Activated effector memory CD4-positive, alpha-beta T cell treated with anti-CD3 and anti-CD28 coated beads, Interleukin-2, amount 50 U/mL, for 16 hours (primary cell): ENCODE measurements around the gene RPS8.
"Not testable (repeated sequence)": the region's sequence is repeated elsewhere in the genome, so short reads cannot be mapped to it uniquely, and the experiment has no call there.

Experiments used
- DNase-seq: peaks from one replicate; pipeline ENCODE4 v3.0.0-alpha.2; 2020

RPS8 gene

DNA sequence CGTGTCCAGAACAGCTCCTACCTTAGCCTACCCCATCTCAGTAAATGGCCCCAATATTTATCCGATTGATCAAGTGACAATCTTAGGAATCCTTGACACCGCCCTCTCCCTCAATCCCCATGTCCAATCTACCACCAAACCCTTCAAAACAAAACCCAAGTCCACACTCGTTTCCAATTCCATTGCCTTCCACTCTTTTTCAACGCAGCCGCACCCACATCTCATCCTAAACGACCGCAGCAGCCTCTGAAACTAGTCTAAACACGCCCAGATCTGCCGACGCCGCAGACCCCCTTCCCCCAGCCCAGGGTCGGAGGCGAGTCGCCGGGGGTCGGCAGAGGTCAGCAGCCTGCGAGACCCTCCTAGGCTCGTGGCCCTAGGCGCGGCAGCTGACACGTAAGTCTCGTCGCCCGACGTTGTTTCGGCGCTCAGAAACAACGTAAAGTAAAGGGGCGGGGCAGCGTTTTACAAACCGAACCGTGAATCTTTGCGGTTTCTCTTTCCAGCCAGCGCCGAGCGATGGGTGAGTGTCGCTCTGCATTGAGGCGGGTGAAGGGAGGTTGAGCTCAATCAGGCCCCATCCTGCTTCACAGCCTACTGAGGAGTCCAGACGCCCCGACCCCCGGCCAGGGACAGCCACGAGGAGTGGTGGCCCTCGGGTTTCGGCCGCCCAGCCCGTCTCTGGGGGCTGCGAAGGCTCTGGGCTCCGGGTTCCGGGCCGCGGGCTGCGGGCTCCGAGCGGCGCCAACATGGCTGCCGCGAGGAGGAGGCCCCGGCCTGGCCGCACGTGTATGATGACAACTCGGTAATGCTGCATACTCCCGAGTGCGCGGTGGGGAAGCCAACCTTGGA, at the start of gene RPS8:
RPS8 (plus strand) TSS at position 463 of the 852 bp plus-strand sequence; CDS start at position 520, 57 bp downstream.
- peak; percentile 96 for DNase-seq

DNA sequence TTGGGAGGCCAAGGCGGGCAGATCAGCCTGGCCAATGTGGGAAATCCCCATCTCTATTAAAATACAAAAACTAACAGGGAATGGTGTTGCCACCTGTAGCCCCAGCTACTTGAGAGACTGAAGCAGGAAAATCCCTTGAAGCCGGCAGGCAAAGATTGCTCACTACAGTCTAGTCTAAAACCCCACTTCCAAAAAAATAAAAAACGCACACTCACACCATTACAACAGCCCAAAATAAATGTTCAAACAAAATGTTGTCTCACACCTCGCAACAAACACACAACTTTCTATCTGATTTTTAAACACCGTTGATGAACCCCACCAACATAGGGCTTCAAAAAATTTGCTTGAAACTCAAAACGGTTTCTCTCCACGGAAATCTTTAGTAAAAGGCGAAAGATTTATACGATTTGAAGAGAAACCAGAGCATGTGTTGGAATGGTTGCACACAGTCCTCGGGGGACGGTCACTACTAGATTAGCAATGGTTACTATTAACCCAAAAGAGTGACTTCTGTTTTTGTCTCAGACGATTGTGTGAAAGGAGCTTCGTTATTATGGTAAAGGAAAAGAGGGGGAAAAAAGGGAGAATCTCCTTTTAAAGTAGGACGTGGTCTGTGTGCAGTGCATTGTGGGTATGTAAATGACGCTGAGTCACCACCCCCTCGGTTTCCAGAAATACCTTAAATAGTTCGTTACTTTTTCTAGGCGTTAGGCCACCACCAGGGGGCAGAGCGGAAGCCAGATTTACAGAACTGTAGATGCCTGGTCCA, 44.4 kb upstream of the RPS8 start, which contains the start of gene RNU5D-1:
RNU5D-1 (minus strand) TSS at position 430 of the 772 bp plus-strand sequence.
- peak; percentile 98 for DNase-seq

DNA sequence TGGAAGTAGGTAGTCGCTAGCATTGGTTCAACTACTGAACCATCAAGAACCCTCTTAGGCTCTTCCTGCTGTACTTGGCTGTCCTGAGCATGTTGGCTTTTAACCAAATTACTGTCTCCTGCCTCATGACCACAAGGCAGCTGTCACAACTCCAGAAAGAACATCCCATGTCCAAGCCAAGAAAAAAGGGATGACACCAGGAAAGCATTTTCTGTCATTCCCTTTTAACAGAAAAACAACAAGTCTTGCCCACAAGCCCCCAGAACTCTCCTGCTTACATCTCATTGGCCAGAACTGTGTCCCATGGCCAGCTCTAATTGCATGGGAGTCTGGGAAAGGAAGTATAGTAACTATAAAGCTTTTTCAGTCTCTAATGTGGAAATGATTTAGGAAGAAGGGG, 42.0 kb upstream of the RPS8 start:
- DNase-seq = no peak

DNA sequence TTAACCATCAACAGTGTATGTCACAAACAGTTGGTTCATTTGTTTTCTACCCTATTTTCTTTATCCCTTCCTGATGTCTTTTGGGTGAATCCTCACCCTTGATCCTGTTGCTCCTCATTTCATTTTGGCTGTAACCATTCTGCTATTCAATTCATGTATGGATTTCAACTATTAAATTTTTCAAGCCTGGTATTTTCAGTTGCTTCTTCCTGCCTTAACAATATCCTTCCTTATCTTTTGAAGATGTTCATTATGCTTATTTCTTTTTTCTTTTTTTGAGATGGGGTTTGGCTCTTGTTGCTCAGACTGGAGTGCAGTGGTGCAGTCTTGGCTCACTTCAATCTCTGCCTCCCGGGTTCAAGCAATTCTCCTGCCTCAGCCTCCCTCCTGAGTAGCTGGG, 41.6 kb upstream of the RPS8 start:
- no peak for DNase-seq

DNA sequence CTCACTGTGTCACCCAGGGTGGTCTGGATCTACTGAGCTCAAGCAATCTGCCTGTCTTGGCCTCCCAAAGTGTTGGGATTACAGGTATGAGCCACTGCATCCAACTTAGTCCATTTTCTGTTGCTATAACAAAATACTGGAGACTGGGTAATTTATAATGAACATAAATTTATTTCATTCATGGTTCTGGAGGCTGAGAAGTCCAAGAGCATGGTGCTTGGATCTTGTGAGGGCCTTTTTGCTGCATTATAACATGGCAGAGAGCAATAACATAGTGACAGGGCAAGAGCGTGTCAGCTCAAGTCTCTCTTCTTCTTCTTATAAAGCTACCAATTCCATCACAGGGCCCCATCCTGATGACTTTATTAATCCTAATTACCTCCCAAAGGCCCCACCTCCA, 39.3 kb upstream of the RPS8 start:
- DNase-seq = no peak

DNA sequence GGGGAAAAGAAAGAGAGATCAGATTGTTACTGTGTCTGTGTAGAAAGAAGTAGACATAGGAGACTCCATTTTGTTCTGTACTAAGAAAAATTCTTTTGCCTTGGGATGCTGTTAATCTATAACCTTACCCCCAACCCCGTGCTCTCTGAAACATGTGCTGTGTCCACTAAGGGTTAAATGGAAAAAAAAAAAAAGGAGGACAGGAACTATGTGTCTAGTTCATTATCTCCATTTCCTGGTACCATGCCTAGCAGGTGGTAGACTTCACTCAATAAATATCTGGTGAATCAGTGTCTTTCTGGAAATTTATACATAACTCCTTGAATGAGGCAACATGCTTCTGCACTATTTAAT, 36.4 kb upstream of the RPS8 start:
- not testable (repeated sequence) for DNase-seq

DNA sequence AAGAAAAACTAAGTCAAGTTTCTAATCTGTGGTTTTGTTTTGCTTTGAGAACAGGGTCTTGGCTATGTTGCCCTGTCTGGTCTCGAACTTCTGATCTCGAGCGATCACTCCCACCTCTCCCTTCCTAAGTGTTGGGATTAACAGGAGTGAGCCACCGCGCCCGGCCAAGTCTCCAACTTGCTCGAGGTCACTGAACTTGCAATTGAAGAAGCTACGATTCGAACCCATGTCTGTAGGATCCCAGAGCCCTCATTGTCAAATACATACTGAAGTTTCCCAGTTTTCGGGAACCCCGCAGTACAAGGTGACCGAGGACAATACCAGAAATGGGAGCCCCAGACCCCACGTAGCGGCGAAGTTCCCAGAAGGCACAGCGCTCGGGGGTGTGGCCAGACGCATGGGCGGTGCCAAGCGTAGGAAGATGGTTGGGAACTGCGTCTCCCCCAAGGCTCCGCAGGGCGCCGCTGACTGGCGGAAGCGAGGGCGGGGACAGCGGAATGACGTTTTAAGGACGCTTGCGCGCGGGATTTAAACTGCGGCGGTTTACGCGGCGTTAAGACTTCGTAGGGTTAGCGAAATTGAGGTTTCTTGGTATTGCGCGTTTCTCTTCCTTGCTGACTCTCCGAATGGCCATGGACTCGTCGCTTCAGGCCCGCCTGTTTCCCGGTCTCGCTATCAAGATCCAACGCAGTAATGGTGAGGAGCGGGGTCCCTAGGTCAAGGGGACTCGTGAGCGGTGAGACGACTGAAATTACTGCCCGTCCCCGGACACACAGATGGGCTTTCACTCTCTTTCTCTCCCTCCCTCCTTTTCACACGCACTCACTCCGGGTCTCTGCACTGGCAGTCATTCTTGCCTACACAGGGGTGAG, 35.8 kb upstream of the RPS8 start, which contains the start of gene KIF2C:
KIF2C (plus strand) TSS at position 531 of the 872 bp plus-strand sequence; CDS start at position 627, 96 bp downstream.
- DNase-seq = peak; percentile 99

DNA sequence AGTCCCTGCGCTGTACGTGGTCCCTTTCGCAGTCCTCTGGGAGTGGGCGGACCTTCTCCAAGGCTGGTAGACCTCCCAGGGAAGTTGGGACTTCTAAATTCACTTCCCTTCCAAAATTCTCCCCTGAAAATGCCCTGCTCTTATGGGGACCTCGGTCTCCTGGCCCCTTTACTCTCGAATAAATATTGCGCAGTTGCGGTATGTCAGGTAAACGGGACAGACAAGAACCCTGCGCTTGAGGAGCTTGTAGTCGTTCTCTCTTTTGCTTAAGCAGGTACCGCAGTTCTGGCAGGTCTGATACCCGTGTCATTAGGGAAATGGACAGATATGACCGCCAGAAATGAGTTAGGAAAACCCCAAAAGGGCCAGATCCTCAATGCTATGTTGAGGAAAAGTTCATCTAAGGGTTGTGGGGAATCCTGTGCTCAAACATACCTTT, 35.1 kb upstream of the RPS8 start:
- no peak for DNase-seq

DNA sequence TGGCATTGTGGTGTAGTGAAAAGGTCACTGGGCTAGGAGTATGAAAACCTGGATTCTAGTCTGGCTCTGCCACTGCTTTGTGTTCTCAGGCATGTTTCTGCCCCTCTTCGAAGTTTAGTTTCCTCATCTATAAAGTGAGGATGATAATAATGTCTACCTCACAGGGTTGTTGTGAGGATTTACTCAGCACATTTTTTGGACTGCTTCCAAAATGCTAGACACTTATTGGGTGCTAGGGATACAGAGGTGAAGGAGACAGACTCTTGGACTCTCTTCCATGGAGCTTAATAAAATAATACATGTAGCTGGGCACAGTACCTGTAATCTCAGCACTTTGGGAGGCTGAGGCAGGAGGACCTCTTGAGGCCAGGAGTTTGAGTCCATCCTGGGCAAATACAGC, 32.1 kb upstream of the RPS8 start:
- no peak for DNase-seq

DNA sequence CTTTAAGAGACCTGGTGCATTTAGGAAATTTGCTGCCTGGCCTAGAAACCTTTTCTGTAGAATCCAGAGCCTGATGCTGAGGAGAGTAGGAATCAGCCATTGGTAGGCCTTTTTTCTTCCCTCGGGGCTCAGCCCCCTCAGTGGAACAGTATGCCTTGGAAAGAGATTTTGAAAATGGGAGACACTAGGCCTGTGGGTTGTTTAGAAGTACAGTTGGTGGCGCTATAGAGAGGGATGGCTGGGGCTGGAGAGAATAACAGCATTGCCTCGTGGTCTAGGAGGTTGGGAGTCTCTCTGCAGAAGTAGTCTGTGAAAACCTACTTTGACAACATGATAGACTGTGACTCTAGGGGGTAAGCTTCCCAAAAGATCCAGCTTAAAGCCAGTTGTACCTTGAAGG, 27.5 kb upstream of the RPS8 start:
- no peak for DNase-seq

DNA sequence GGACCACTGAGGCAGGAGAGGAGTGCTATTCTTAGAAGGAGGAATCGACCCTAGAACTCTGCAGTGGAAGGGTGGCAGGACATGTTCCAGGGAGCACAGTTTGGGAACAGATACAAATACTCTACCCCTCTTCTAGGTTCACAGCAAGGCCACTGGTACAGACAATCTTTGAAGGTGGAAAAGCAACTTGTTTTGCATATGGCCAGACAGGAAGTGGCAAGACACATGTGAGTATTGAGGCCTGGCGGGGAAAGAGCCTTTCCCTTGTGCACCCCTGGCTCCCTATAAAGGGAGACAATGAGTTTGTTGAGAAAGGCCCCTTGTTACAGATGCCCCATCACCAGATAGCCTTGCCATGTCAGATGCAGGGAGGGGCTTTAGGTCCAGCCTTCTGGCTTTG, 17.9 kb upstream of the RPS8 start:
- DNase-seq = no peak

DNA sequence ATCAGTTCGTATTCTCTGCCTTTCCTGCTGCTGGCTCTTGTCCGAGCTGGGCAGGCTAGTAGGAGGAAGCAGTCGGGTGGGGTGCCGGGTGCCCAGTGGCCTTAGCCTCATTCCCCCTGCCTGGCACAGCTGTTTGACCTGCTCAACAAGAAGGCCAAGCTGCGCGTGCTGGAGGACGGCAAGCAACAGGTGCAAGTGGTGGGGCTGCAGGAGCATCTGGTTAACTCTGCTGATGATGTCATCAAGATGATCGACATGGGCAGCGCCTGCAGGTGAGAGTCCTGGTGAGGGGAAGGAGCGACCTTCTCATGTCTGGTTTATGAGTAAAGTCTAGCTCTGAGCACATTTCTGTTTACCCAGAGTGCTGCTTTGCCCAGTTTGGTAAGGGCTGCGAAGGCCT, 16.3 kb upstream of the RPS8 start:
- no peak for DNase-seq

DNA sequence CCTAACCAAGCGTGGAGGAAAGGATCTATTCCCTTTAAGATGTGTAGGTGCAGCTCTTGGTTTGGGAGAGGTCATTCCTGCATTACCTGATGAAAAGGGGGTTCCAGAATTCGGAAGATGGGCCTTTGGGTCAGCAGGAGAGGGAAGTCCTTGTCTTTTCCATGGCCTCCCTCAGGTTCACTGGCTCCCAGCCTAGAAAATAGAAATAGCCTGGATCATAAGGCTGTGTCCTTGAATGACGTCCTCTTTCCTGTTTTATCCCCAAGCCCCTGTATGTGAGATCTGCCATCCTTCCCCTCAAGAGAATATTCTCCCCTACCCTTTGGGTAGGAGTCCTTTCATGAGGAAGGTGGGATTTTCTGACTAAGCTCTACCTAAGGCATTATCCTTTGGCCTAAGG, 14.5 kb upstream of the RPS8 start:
- no peak for DNase-seq

DNA sequence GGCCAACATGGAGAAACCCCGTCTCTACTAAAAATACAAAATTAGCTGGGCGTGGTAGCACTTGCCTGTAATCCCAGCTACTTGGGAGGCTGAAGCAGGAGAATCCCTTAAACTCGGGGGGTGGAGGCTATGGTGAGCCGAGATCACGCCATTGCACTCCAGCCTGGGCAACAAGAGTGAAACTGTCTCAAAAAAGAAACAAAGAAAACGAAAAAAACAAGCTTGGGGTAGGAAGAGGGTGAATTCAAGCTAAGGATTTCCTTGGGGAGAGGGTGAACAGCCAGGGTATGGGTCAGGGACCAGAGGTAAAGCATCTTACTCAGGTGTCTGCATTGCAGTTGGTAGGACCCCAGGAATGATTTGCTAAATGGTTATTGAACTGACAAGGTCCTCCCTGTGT, 8.9 kb upstream of the RPS8 start:
- not testable (repeated sequence) for DNase-seq

DNA sequence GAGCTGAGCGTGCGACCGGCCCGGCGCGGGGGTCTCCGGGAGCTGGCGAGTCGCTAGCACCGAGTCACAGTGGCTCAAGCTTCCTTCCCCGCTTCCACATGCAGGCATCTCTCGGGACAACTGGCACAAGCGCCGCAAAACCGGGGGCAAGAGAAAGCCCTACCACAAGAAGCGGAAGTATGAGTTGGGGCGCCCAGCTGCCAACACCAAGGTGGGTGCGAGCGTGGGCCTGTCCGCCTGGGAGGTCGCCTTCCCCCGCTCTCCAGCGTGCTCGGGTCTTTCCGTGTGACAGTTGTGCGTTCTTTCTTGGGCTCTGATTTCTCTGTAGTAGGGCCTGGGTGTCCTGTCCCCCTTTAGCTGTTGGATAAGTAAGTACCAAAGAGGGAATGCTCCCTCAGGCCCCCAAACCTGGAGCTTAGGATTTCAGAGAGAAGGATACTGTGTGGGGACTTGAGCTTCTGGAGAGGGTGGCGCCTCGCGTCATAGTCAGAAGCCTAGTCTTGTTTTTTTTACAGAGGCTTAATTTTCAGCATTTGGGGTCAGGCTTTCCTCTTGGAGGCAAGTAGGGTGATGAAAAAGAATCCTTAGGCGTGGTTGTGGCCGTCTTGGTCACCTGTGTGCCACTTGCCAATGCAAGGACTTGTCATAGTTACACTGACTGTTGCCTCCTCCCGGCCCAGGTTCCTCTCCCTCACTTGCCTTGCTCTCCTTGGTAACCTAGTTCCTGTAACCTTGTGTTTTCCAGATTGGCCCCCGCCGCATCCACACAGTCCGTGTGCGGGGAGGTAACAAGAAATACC, 790 bp downstream of the RPS8 start:
- peak; percentile 74 for DNase-seq

DNA sequence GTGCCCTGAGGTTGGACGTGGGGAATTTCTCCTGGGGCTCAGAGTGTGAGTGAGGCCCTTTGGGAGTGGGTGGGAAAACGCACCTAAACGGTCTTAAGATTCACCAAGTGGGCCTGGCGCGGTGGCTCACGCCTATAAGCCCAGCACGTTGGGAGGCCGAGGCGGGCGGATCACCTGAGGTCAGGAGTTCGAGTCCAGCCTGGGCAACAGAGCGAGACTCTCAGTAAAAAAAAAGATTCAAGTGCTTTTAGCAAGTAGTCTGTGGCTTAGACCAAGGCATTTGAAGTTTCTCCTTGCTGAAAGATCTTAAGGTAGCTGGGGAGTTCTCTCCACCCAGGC, 1.4 kb downstream of the RPS8 start:
- DNase-seq = no peak

DNA sequence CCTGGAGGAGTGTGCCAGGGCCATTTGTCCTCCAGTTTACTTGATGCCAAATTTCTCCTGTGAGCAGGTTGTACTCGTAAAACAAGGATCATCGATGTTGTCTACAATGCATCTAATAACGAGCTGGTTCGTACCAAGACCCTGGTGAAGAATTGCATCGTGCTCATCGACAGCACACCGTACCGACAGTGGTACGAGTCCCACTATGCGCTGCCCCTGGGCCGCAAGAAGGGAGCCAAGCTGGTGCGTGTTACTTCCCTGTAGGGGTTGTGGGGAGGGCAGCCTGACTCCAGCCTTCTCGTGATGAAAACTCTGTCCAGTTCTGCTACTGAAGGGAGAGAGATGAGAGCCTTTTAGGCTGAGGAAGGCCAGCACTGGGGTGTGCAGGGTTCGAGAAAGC, 2.2 kb downstream of the RPS8 start:
- no peak for DNase-seq

DNA sequence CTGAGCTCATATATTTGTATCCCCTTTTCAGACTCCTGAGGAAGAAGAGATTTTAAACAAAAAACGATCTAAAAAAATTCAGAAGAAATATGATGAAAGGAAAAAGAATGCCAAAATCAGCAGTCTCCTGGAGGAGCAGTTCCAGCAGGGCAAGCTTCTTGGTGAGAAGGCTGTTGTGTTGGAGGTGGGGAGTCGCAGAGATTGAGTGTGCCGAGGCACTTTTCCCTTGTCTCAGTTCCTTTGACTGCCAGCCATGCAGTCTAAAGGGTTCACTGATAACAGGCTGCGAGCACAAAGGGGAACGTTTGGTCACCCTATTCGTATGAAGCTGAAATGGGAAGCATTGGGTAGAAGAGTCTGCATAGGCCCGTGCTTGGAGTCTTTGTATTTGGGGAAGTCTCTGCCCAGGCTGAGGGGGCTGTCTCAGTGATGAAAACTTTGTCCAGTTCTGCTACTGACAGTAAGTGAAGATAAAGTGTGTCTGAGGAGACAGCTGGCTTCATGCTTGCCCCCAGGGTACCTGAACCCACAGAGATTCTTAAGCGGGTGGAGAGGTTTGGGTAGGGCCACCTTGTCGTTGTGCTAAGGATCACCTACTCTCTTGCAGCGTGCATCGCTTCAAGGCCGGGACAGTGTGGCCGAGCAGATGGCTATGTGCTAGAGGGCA, 2.8 kb downstream of the RPS8 start:
- DNase-seq = no peak

DNA sequence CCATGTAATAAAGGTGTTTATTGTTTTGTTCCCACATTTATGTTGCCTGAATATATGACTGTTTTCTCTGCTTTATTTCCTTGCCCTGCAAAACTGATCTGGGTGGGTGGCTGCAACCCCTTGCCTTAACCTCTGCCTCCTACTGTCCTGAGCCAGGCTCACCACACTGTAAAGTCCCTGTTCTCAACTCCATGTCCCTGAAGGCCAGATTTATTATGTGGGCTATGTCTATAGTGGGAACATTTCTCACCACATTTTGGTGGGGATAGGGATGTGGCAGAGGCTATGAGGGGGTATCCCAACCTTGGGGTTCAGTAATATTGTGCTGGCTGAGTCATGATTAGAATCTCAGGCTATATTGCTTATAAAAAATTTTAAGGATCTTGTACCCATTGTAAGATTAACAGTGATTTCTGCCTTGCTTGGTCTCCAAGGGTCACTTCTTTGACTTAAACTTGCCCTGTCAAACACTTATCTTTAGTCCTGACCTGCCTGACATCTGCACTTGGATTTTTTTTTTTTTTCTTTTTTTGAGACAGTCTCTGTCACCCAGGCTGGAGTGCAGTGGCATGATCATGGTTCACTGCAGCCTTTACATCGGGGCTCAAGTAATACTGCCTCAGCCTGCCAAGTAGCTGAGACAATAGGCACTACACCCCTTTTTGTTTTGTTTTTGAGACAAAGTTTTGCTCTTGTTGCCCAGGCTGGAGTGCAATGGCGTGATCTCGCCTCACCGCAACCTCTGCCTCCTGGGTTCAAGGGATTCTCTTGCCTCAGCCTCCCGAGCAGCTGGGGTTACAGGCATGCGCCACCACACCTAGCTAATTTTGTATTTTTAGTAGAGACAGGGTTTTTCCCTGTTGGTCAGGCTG, 3.6 kb downstream of the RPS8 start:
- DNase-seq = no peak

DNA sequence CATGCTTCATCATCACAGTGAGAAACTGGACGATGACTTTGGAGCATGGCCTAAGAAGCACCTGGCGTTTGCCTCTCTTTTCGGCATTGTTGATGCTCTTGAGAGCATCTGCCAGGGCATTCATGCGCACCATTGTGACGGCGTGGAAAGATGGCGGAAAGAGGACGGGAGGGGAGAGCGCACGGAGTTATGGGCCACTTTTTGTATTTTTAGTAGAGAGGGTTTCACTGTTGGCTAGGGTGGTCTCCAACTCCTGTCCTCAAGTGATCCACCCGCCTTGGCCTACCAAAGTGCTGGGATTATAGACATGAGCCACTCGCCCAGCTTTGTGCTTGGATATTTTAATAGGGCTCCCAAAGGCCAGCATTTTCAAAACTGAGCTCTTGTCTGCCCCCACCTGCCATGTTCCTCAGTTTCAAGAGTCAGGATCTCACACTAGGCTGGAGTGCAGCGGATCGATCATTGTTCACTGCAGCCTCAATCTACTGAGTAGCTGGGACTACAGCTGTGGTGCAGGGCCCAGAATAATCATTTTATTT, 5.3 kb downstream of the RPS8 start:
- no peak for DNase-seq
